Jurkat, Clone E6-1 (cell line): ENCODE measurements around the gene FBXL15.
A peak's percentile ranks its signal among the peaks of the same experiment; 100 is the strongest.

Experiments
- DNase-seq: peaks from one replicate; pipeline ENCODE4 v3.0.0-alpha.2; 2011; ENCODE audit warnings: low read depth, low spot score
- H3K4me3 ChIP-seq: 2 replicates; pipeline ENCODE4 v1.5.1; 2011; ENCODE audit warnings: mild to moderate bottlenecking, low read length, control low read depth, moderate library complexity

Gene FBXL15

DNA sequence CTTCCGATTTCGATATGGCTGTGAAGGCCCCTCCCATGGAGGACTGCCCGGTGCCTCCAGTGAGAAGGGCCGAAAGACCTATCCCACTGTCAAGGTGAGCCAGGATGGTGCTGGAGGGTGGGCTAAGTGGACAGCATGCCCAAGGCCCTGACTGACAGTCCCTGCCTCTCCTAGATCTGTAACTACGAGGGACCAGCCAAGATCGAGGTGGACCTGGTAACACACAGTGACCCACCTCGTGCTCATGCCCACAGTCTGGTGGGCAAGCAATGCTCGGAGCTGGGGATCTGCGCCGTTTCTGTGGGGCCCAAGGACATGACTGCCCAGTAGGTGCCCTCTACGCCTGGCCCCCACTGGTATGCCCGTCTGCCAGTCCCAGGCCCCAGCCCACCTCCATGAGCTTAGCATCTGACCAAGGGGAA, 23.9 kb upstream of the FBXL15 start:
- H3K4me3 ChIP-seq = no peak overlapping the region
- no peak for DNase-seq

DNA sequence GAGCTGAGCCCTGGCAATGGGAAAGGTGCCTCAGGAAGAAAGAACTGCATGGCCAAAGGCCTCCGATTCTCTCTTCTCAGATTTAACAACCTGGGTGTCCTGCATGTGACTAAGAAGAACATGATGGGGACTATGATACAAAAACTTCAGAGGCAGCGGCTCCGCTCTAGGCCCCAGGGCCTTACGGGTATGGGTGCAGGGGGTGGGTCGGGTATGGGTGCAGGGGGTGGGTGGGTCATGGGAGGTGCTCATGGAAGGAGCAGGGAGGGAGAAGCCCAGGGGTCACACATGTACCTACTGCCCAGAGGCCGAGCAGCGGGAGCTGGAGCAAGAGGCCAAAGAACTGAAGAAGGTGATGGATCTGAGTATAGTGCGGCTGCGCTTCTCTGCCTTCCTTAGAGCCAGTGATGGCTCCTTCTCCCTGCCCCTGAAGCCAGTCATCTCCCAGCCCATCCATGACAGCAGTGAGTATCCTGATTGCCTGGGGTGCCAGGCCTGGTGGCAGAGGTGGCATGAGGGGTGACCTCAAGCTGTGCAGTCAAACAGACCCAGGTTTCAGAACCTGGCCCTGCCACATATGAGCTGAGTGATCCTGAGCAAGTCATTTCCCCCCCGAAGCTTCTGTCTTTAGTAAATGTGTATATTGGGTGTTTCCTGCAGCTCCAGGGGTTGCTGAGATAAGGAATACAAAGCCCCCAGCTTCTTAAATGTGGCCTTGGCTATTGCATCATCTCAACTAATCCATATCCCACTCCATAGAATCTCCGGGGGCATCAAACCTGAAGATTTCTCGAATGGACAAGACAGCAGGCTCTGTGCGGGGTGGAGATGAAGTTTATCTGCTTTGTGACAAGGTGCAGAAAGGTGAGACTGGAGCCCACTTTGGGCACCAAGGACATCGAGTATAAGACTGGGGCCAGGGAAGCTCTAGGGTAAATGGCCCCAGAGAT, 23.1 kb upstream of the FBXL15 start:
- DNase-seq = no peak
- no peak overlapping the region for H3K4me3 ChIP-seq

DNA sequence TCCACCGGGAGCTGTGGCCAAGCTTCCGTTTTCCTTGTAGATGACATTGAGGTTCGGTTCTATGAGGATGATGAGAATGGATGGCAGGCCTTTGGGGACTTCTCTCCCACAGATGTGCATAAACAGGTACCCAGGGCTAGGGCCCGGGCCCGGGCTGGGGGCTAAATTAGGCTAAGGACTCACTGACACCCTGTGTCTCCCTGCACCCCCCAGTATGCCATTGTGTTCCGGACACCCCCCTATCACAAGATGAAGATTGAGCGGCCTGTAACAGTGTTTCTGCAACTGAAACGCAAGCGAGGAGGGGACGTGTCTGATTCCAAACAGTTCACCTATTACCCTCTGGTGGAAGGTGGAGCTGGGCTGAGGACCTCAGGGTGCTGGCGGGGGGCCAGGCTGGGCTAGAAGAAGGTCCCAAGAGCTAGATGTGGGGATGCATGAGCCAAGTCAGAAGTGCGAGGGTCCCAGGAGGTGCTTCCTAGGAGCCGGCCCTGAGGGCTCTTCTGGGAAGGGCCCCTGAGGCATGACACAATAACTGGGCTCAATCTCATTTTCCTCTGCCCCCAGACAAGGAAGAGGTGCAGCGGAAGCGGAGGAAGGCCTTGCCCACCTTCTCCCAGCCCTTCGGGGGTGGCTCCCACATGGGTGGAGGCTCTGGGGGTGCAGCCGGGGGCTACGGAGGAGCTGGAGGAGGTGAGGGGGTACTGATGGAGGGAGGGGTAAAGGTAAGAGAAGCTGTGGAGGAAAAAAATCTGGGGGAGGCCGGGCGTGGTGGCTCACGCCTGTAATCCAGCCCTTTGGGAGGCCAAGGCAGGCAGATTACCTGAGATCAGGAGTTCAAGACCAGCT, 22.2 kb upstream of the FBXL15 start:
- no peak for DNase-seq
- H3K4me3 ChIP-seq = peak overlapping the region; percentile 58; the same call in 1 of the 2 replicates

- DNase-seq = peak; percentile 75
- peak overlapping the region; percentile 58 for H3K4me3 ChIP-seq
Observed at GRCh38 chr10:102399217-102400021, 21.2 kb upstream of the FBXL15 start.

- peak overlapping the region; percentile 58; the same call in 1 of the 2 replicates for H3K4me3 ChIP-seq
- no peak for DNase-seq
Observed at GRCh38 chr10:102400076-102400475, 20.6 kb upstream of the FBXL15 start.

DNA sequence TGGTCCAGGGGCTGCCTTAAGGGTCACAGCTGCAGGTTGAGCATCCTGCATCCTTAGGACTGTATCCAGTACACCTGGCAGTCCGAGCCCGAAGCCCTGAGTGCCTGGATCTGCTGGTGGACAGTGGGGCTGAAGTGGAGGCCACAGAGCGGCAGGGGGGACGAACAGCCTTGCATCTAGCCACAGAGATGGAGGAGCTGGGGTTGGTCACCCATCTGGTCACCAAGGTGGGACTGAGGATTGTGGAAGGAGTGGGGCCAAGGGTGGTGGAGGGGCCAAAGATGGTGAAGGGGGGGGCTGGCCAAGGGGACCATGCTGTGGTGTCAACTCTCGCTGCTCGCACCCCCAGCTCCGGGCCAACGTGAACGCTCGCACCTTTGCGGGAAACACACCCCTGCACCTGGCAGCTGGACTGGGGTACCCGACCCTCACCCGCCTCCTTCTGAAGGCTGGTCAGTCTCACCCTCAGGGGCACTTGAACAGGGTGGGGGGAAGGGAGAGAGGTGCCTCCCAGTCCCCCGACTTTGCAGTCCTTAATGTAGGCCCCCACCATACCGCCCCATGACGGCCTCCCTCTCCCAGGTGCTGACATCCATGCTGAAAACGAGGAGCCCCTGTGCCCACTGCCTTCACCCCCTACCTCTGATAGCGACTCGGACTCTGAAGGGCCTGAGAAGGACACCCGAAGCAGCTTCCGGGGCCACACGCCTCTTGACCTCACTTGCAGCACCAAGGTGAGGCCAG, 19.9 kb upstream of the FBXL15 start:
- H3K4me3 ChIP-seq = no peak overlapping the region
- DNase-seq = no peak

GRCh38 chr10:102401342-102401654, 19.3 kb upstream of the FBXL15 start:
- H3K4me3 ChIP-seq = no peak overlapping the region
- no peak for DNase-seq

GRCh38 chr10:102401735-102402511, 18.7 kb upstream of the FBXL15 start:
- DNase-seq = no peak

GRCh38 chr10:102402512-102402896, 18.1 kb upstream of the FBXL15 start:
- DNase-seq = no peak
- no peak overlapping the region for H3K4me3 ChIP-seq

More at GRCh38 chr10:102401735-102402511, 18.7 kb upstream of the FBXL15 start:
- H3K4me3 ChIP-seq = no peak overlapping the region

DNA sequence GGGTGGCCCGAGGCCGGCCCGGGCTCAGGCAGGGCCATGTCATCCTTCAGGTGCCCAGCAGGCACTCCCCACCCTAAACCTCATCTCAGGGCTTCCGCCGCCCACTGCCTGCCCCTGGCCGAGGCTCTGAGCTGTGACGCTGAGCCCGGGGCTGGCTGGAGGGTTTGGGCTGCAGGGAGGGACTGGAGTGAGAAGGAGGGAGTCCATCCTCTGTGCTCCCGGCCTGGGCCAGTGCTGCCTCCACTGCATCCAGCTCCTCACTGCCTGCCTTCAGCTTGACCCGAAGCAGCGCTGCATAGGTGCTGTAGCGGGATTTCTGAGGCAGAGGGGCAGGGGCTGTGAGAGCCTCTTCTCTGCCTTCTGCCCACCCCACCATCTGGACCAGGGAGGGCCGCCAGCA, 17.5 kb upstream of the FBXL15 start:
- no peak for DNase-seq
- no peak overlapping the region for H3K4me3 ChIP-seq

DNA sequence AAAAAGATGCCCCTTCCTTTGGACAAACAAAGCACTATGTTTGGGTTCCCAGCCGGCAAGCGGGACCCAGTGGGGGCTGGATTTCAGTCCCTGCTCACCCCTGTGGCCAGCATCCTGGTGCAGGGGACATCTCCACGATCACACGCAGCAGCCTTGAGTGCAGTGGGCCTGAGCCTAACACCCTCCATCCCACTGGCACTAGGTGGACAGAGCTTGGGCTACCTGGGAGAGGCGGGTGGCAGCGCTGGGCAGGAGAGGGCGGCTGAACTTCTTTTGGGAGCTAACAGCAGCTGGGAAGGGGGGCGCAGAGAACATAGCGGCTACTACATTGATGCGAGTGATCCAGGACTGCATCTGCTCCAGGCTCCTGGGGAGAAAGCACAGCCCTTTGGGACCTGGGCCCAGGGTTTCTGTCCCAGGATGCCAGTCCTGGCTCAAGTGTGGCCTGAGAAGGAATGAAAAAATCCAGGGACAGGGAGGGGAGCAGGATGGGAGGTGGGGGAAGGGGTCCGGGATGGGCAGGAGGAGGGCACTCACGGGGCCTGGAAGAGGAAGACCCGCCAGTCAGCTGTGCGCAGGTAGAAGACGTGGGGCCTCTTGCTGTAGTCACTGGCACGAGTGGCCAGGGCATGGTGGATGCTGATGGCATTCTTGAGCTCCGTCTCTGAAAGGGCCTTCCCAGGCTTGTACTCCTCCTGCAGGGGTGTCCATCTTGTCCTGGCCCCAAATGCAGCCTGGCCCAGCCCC, 16.1 kb upstream of the FBXL15 start:
- DNase-seq = no peak
- no peak overlapping the region for H3K4me3 ChIP-seq

GRCh38 chr10:102405108-102405571, 15.5 kb upstream of the FBXL15 start:
- no peak overlapping the region for H3K4me3 ChIP-seq
- DNase-seq = no peak

- peak; percentile 68 for DNase-seq
- no peak overlapping the region for H3K4me3 ChIP-seq
Observed at GRCh38 chr10:102405632-102406031, 15.0 kb upstream of the FBXL15 start.

GRCh38 chr10:102406815-102407214, 13.8 kb upstream of the FBXL15 start:
- H3K4me3 ChIP-seq = no peak overlapping the region
- DNase-seq = no peak

DNA sequence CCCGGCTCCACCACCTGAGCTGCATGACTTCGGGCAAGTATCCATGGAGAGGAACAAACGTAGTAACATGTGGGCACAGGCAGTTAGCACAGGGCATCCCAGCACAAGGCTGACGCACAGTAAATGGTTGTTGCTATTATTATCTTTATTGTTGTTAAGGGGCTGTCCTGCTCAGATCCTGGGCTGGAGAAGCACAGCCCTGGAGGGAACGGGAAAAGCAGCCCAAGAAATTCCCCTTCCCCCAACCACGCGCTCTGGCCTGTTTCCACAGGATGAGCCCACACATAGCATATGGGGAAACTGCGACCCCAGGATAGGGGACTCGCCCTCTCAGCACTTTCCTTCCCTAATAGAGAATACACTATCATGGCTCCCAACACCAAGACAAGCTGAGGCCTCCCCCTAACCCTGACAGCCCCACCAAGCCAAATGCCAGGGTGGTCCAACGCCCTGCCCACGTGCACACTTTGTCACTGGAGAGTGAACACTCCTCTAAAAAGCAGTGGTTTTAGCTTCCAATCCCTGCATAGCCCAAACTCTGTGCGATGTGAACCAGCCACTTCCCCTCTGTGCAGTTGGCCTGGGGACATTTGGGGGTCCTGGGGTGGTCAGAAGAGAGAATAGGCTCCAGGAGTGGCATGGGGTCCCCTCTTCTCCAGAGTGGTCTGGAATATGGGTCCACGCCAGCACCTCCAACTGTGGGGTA, 13.1 kb upstream of the FBXL15 start:
- no peak overlapping the region for H3K4me3 ChIP-seq
- DNase-seq = no peak

DNA sequence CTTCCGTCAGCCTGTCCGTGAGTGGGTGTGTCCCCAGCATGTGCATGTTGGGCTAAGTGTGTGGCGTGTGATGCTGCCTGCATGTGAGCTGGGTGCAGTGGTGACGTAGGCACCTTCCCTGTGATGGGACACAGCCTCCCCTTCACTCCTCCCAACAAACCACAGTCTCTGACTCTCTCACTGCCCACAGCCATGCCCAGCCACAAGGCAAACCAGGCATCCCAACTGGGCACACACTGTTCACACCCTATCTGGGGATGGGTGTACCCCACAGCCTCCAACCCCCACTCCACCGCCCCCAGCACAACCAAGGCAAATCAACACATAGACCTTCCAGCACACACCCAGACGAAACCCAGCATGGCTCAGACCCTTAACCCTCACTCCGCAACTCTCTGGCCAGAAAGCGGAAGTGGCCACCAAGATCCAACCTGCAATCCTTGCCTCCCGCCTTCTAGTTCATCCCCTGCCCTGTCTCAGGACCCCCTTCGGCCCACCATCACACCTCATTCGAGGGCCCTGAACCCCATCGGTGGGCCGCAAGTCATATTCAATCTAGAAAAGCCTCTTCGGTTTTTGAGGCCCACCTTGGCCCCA, 12.4 kb upstream of the FBXL15 start:
- peak overlapping the region; percentile 47 for H3K4me3 ChIP-seq
- no peak for DNase-seq
